Measurements from ENCODE around the gene COPS6.
A peak's percentile ranks its signal among the peaks of the same experiment; 100 is the strongest.

- TF ChIP-seq POLR2AphosphoS5 (IDR thresholded peaks at IDR 0.05; ENCODE audit: low read depth, low read length) (peak; percentile 72; the same call in 1 of the 2 replicates), TAF1 (IDR thresholded peaks at IDR 0.05; ENCODE audit: borderline replicate concordance, insufficient read depth, low read length) (peak; percentile 74)
Observed at GRCh38 chr7:100081535-100082102, 7.2 kb upstream of the COPS6 start, which contains the start of gene ZNF3.

Measured in PFSK-1 (cell line).